SH-SY5Y (cell line): ENCODE measurements around the gene PRCD.

ENCODE experiments used
- GATA2 ChIP-seq: IDR thresholded peaks from 2 replicates; pipeline ENCODE4 v1.6.1; 2011; ENCODE audit warnings: mild to moderate bottlenecking, low read depth, low read length
- GATA3 ChIP-seq: IDR thresholded peaks from 2 replicates; pipeline ENCODE4 v1.6.1; 2011; ENCODE audit warnings: low read depth, mild to moderate bottlenecking, low read length, moderate library complexity

- TF ChIP-seq GATA2: no peak
- no peak for TF ChIP-seq GATA3
Observed at GRCh38 chr17:76515274-76515949, 24.4 kb upstream of the PRCD start.
